ENCODE measurements around the gene NPNT.
A peak's percentile ranks its signal among the peaks of the same experiment; 100 is the strongest.

NPNT gene

GRCh38 chr4:105990933-105991332, 95.7 kb downstream of the NPNT start:
- peak overlapping the region; percentile 70 for H3K27ac ChIP-seq
- TF ChIP-seq ZFX (IDR thresholded peaks at IDR 0.05) (no peak), CTCF (conservative IDR thresholded peaks at IDR 0.05) (no peak)

GRCh38 chr4:105991726-105992125, 96.5 kb downstream of the NPNT start:
- peak overlapping the region; percentile 70 for H3K27ac ChIP-seq
- TF ChIP-seq ZFX (IDR thresholded peaks at IDR 0.05) = no peak
- no peak for TF ChIP-seq CTCF (conservative IDR thresholded peaks at IDR 0.05)

DNA sequence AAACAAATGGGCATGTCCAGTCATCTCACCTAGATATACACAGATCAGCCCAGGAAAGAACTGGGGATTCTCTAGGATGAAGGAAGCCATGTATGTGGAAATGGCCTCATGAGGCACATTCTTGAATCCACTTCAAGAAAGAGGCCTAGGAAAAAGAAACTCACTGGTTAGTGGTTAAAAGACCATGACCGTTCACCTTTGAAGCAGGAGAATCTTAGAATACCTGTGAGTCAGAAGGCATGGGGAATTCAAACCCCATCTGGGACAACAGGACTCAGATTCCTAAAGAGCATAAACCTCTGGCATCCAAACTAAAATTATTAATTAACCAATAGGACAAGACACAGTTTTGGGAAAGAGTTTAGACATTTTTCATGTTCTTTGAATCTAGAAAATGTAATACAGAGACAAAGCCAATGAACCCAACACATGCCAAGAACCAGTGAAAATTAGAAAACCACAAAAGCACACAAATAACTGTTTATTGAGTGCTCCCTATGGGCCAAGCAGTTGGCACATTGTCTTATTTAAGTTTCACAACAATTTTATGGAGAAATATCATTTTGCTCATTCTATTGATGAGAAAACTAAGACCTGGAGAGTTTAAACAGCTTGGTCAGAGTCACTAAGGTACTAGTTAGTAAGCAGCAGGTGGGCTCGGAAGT, 97.5 kb downstream of the NPNT start:
- H3K27ac ChIP-seq = no peak overlapping the region
- TF ChIP-seq ZFX (IDR thresholded peaks at IDR 0.05) = no peak

- TF ChIP-seq ZFX (IDR thresholded peaks at IDR 0.05) (no peak), CTCF (conservative IDR thresholded peaks at IDR 0.05) (no peak)
- peak overlapping the region; percentile 35; the same call in 1 of the 2 replicates for H3K27ac ChIP-seq
Observed at GRCh38 chr4:105994061-105994460, 98.8 kb downstream of the NPNT start.

- H3K27ac ChIP-seq = peak overlapping the region; percentile 35
- no peak for TF ChIP-seq ZFX (IDR thresholded peaks at IDR 0.05)
- TF ChIP-seq CTCF (conservative IDR thresholded peaks at IDR 0.05) = no peak
Observed at GRCh38 chr4:105994841-105995501, 99.7 kb downstream of the NPNT start.

DNA sequence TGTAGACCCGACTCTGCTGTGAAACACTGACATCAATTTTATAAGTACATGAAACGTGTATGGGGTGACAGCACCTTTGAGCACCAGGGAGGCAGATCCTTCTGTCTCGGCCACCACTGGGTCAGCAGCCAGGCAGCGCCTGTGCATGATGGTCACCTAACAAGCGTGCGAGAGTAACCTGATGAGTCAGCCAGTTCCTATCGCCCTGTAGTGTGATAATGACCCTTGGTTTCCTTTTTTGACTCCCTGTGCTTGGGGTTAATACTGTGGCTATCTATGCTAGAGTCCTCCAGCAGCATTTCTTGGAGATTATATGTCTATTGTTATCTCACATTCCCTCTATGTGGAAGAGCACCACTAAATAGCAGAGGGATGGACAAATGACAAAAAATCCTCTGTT, 101.6 kb downstream of the NPNT start:
- TF ChIP-seq CTCF (conservative IDR thresholded peaks at IDR 0.05) = no peak
- TF ChIP-seq ZFX (IDR thresholded peaks at IDR 0.05) = no peak

DNA sequence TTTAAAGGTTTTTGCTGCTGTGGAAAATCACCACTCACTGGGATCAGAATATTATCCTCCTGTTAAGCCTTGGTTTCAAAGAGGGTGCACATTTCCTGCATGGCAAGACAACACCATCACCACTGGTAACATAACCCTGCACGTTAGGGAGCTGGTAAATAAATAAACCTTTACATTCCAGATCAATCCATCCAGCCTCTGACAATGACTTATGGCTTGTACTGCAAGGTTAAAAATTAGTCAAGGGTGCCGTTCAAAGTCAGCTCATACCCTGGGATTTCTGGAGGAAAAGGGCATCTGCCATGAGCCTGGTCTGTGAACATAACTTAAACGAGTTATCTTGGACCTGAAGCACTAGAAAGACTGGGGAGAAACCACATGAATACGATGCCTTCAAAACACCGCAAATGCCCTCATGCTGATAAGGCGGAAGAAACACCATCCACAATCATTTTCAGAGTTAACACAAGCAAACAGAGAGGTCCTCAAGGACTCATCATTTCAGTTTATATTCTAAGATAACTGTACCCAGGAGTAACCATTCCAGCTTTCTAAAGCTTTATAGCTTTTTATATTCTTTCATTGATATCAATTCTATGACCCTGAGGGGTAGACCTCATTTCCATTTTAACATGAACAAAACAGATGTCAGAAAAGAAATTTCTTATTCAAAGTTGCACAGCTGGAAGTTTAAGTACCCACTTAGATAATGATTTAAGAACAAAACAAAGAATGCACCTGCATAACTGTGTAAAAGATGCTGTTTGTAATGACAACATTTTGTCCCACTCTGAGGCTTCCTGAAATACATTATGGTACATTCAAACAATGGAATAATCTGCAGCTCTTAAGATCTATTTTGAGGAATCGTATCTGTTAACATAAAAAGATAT, 103.1 kb downstream of the NPNT start:
- TF ChIP-seq CTCF (conservative IDR thresholded peaks at IDR 0.05) (no peak), ZFX (IDR thresholded peaks at IDR 0.05) (no peak)
- H3K27ac ChIP-seq = no peak overlapping the region

More for the DNA sequence above, 101.6 kb downstream of the NPNT start:
- H3K27ac ChIP-seq = no peak overlapping the region

All from C4-2B (cell line).